Measurements from ENCODE around the gene MAD1L1.

The MAD1L1 gene

DNA sequence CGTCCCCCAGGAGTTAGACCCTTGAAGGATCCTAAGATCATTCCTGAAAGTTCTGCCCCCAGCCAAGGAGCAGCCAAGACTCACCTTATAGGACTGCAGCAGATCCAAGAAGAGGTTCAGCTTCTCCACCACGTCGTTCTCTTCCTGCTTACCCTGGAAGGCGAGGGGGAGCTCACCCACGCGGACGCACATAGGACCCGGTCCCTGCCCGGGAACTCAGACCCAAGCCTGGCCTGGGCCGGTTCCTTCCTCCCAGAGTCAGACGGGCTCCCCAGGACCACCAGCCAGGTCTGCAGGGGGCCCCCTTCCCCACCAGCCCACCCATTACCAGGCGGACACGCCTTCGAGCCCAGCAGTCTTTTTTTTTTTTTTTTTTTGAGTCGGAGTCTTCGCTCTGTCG is 24.9 kb upstream of the MAD1L1 start:
- DNase-seq = no peak

DNA sequence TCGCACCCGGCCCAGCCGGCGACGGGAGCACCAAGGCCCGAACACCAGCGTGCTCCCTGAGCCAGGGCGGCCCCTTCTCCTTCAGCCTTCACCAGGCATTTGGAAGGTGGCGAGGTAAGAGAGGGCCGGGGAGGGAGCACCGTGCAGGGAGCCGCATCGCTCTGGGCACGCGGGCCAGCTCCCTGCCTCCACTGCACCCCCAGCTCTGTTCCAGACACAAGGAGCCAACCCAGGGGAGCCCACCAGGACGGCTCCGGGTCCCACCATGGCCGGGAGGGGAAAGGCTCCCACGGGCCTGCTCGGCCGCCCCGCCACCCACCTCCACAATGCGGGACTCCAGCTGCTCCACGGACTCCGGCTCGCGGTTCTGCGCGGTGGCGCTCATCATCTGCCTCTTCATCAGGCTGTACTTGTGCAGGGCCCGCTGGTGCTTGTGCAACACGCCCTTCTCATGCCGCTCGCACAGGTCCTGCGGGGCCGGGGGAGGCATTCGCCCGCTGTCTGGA is 24.4 kb upstream of the MAD1L1 start:
- DNase-seq = no peak

DNA sequence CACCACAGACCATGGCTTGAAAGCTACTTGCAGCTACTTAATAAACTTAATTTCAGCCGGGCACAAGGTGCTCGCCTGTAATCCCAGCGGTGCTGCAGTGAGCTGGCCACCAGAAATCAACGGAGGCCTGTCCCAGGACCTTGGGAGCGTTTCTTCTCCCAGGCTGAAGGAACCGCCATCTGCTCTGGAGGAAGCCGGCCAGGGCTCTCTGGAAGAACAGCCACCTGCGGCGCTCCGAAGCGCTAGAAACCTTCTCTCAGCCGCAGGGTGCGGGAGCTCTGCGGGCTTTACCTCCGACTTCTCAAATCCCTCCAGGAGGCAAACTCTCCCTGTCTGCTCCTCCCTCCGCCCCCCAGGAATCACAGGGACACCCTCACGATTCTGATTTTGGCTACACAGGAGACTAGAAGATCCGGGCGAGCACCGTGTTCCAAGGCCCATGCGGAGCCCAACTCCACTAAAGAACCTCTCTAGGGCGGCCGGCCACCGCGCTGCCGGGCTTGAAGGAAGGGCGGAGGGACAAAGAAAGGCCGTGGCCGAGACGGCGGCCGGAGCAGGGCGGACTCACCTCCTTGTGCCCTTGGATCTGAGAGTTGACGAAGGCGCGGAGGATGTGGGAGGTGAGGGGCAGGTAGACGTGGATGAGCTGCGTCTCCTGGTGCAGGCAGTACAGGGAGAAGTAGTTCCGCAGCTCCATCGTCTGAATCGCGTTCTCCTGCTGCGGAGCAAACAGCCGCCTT is 23.7 kb upstream of the MAD1L1 start:
- no peak for DNase-seq

DNA sequence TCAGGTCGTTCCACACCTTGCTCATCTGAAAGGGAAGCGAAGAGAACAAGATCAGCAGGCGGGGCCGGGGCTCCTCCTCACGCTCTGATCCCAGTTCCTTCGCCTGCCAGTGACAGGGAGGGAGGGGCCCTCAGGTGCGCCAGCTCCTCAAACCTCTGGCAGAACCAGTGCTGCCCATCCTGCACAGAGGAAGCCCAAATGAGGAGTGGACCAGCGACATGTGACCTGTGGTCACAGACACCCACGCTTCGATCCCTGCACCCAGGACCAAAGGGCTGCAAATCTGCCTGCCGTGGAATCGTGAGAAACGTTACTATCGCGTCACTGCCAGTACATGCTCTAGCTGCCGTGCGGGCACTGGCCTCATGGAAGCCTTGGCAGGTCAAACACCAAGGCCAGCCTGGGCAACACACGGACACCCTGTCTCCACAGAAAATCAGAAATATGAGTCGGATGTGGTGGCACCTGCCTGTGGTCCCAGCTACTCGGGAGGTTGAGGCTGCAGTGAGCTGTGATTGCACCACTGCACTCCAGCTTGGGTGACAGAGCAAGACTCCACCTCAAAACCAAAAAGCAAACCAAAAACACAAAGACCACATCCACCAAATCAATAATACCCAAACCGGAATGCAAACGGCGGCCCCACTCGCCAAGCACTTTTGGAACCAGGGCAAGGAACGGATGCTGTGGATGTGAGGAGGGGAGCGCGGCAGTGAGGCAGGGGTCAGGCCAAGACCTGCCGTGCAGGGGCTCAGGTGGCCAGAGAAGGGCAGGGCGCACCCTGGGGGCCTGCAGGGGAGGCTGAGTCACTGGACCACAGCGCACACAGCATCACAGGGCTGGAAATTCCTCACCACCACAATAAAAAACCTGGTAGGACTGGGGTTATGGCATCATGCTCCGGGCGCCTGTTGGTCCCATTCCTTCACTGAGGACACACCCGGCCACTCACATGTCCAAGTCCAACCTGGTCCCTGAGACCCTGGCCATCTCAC is 22.7 kb upstream of the MAD1L1 start:
- DNase-seq = no peak

- DNase-seq = no peak
These were observed 21.8 kb upstream of the MAD1L1 start for GRCh38 chr7:2254429-2255144.

- no peak for DNase-seq
These were observed 20.9 kb upstream of the MAD1L1 start for GRCh38 chr7:2253525-2254244.

DNA sequence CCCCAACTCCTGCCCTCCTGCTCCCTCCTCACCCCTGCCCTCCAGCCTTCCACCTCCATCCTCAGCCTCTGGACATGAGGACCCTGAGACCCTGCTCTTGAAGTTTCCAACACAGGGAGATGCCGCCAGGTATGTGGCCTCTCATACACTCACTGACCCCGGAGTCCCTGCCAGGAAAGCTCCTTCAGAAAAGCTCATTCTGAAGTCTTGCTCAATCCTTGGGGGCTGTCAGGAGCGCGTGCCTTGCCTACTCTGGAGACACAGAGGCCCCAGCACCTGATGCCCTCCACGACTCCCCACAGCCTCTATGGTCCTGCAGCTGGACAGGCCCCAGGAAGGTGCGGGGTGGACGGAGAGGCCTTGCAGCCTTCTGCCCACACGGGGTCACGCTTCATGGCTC is 20.3 kb upstream of the MAD1L1 start:
- DNase-seq = no peak

- no peak for DNase-seq
These were observed 19.4 kb upstream of the MAD1L1 start for GRCh38 chr7:2251841-2252771.

DNA sequence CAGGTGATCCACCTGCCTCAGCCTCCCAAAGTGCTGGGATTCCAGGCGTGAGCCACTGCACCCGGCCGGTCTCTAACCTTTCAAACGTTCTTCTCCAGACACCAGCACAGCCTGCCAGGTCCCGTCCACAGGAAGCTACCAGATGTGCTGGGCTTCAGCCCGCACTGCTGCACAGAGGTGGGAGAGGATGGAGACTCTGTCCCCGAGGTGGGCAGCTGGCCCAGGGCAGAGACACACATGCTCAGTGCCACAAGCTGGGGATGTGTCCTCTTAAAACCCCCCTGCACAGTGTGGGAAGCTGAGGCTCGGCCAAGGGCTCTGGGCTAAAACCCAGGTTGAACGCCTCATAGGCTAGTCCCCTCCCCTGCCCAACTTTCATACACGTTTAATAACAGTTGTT is 18.6 kb upstream of the MAD1L1 start:
- no peak for DNase-seq

DNA sequence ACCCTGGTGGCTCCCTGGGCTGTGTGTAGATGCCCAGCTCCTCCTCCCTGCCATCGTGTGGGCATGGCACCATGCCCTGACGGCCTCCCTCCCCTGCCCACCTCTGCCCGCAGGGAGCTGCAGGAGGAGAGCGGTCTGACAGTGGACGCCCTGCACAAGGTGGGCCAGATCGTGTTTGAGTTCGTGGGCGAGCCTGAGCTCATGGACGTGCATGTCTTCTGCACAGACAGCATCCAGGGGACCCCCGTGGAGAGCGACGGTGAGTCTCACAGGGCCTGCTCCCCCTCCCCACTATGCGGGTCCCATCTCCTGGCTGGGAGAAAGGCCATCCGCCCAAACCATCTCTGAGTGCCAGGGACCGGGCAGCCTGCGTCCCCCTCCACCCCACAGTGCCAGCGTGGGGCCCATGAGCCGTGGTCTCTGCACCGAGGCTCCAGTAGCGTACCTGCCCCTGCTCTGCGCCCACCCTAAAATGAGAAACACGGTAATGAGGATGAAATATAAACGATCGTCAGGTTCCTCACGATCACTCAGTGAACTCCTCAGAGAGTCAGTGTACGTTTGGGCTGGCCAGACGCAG is 17.1 kb upstream of the MAD1L1 start:
- no peak for DNase-seq

GRCh38 chr7:2248984-2249694 is 16.4 kb upstream of the MAD1L1 start:
- no peak for DNase-seq

DNA sequence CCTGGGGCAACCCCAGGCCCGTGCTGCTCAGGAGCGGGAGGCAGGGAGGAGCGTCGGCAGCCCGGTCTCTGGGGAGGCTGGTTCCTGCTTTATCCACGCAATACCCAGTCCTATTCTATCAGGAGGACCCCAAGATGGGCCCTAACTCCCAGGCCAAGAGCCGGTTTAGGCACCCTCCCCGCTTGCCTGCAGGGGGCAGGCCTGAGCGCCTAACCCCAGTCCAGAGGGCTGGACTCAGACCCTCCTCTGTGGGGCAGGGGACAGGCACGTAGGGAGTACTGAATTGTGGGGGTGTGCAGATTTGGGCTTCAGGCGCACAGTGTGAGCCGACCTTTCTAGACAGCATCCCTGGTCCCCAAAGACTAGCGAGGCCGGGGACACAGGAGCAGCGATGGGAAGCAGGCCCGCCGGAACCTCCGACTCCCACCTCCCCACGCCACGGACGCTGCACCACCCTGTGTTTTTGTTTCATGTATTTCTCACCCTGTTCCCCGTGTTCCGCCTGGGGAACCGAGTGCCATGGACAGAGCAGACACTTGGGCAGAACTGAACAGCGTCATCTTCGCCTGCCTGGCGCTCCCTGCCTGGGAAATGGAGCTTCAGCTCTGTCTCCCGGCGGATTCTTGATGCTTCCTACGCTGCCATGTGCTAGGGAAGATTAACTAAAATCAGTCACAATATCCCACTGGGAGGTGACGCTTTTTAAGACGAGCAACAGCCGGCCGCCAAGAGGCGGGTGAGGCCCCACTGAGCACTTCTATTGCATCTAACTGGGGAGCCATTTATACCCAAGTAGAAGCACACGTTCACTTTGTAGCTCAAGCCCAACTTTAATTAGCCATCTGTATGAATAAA is 14.6 kb upstream of the MAD1L1 start:
- DNase-seq = no peak

GRCh38 chr7:2245883-2246675 is 13.3 kb upstream of the MAD1L1 start:
- DNase-seq = no peak

- DNase-seq = no peak
These were observed 11.8 kb upstream of the MAD1L1 start for GRCh38 chr7:2244404-2244995.

- DNase-seq = no peak
These were observed 10.7 kb upstream of the MAD1L1 start for GRCh38 chr7:2243458-2243857.

- DNase-seq = no peak
These were observed 10.0 kb upstream of the MAD1L1 start for GRCh38 chr7:2242541-2243429.

Measured in effector CD8-positive, alpha-beta T cell (primary cell).